Right hindlimb (tissue), 1 donor: ENCODE data around the gene BAD.
A peak's percentile ranks its signal among the peaks of the same experiment; 100 is the strongest.

Experiments used
- DNase-seq: peaks from one replicate; pipeline ENCODE4 v3.0.0-alpha.2; 2018

BAD gene

GRCh38 chr11:64295760-64296159 is 11.3 kb upstream of the BAD start:
- no peak for DNase-seq

- no peak for DNase-seq
Observed at GRCh38 chr11:64294774-64295173, 10.3 kb upstream of the BAD start.

GRCh38 chr11:64292460-64293254 is 8.2 kb upstream of the BAD start:
- DNase-seq = no peak

- no peak for DNase-seq
Observed at GRCh38 chr11:64291752-64292459, 7.4 kb upstream of the BAD start.

- no peak for DNase-seq
Observed at GRCh38 chr11:64291262-64291751, 6.8 kb upstream of the BAD start, which contains the start of gene KCNK4. TSS of gene KCNK4 (plus strand) at chr11:64291302. CDS start at chr11:64293019, 1,717 bp downstream.

GRCh38 chr11:64290352-64291261 is 6.1 kb upstream of the BAD start:
- no peak for DNase-seq

- DNase-seq = no peak
Observed at GRCh38 chr11:64289002-64289564, 4.6 kb upstream of the BAD start.

GRCh38 chr11:64288353-64288750 is 3.9 kb upstream of the BAD start:
- DNase-seq = no peak

GRCh38 chr11:64287676-64288352 is 3.3 kb upstream of the BAD start:
- no peak for DNase-seq

GRCh38 chr11:64286801-64287159 is 2.3 kb upstream of the BAD start:
- DNase-seq = no peak

GRCh38 chr11:64285885-64286800 is 1.7 kb upstream of the BAD start:
- DNase-seq = no peak

GRCh38 chr11:64284962-64285884 is 758 bp upstream of the BAD start, which contains the start of gene GPR137:
TSS of gene GPR137 (plus strand) at chr11:64285848. CDS start at chr11:64286525, 677 bp downstream.
- peak; percentile 92 for DNase-seq

- no peak for DNase-seq
Observed at GRCh38 chr11:64283092-64283491, 1.4 kb downstream of the BAD start.

GRCh38 chr11:64281957-64282770 is 2.3 kb downstream of the BAD start:
- DNase-seq = no peak

- DNase-seq = no peak
Observed at GRCh38 chr11:64278576-64279190, 5.8 kb downstream of the BAD start.

GRCh38 chr11:64276653-64277431 is 7.6 kb downstream of the BAD start:
- DNase-seq = no peak

- DNase-seq = no peak
Observed at GRCh38 chr11:64275841-64276240, 8.6 kb downstream of the BAD start.
